AG04449 (cell line): Measurements from ENCODE around the gene BHLHA15.

Experiments
- CTCF ChIA-PET: fragments of 350-600 bp; formaldehyde crosslinking; extraction: SDS; loops from one replicate; lab custom pipeline; 2021; ENCODE audit warnings: antibody characterized with exemption; lab: Yijun Ruan, JAX
- POLR2A ChIA-PET: fragments of 400-600, 350-600 bp; formaldehyde crosslinking; extraction: SDS; loops from one replicate; lab custom pipeline; 2020; ENCODE audit warnings: antibody characterized with exemption, inconsistent platforms; lab: Yijun Ruan, JAX
- DNase-seq: peaks from one replicate; pipeline ENCODE4 v3.0.0-alpha.2; 2010; ENCODE audit warnings: low read depth, low spot score
- H3K4me3 ChIP-seq: 2 replicates; pipeline ENCODE4 v1.5.1; 2011; ENCODE audit warnings: low read depth, mild to moderate bottlenecking, control low read depth, low read length
- CTCF ChIP-seq: IDR thresholded peaks from one replicate; pipeline ENCODE4 v1.5.1; 2011; ENCODE audit warnings: mild to moderate bottlenecking, moderate library complexity, low read length, control low read depth, inconsistent platforms; ENCODE audit not compliant: insufficient read depth; ENCODE audit errors: missing control alignments

The BHLHA15 gene

GRCh38 chr7:98231493-98232262 lies 20.4 kb downstream of the BHLHA15 start:
- TF ChIP-seq CTCF, result no peak
- CTCF ChIA-PET, result no interaction called here
- POLR2A ChIA-PET, result no interaction called here
- DNase-seq, result no peak
- H3K4me3 ChIP-seq, result no peak overlapping the region

- POLR2A ChIA-PET, result no interaction called here
- CTCF ChIA-PET, result no interaction called here
- H3K4me3 ChIP-seq, result no peak overlapping the region
- no peak for TF ChIP-seq CTCF
- no peak for DNase-seq
Measured at GRCh38 chr7:98232263-98232585, 21.0 kb downstream of the BHLHA15 start.

GRCh38 chr7:98232799-98233198 lies 21.6 kb downstream of the BHLHA15 start:
- ChIA-PET CTCF (no interaction called here), POLR2A (no interaction called here)
- no peak for TF ChIP-seq CTCF
- no peak for DNase-seq
- no peak overlapping the region for H3K4me3 ChIP-seq

- H3K4me3 ChIP-seq, result no peak overlapping the region
- ChIA-PET CTCF (interaction anchor here (1.5 kb wide), 1 partner anchor 11 kb away, joined by 5 read pairs; no protein-coding TSS in a partner anchor), POLR2A (no interaction called here)
- no peak for TF ChIP-seq CTCF
- no peak for DNase-seq
Measured at GRCh38 chr7:98233219-98234070, 22.2 kb downstream of the BHLHA15 start.

- peak; percentile 2 for TF ChIP-seq CTCF
- no peak overlapping the region for H3K4me3 ChIP-seq
- POLR2A ChIA-PET, result interaction anchor here (0.6 kb wide), 1 partner anchor 22 kb away, joined by 4 read pairs; no protein-coding TSS in a partner anchor
- CTCF ChIA-PET, result interaction anchor here (1.1 to 1.5 kb wide), 3 partner anchors 10 to 15 kb away, joined by 3 to 5 read pairs (median 3); no protein-coding TSS in a partner anchor
- no peak for DNase-seq
Measured at GRCh38 chr7:98234429-98235147, 23.3 kb downstream of the BHLHA15 start.
